GM18507 (cell line): ENCODE data around the gene LPP.

ENCODE experiments used
- DNase-seq: peaks from one replicate; pipeline ENCODE4 v3.0.0; 2011; ENCODE audit warnings: low read depth; ENCODE audit not compliant: insufficient read length; ENCODE audit errors: extremely low spot score
- FAIRE-seq: peaks from 2 replicates; lab custom pipeline; 2011; peaks lifted over from hg19 to GRCh38; lab: Jason Lieb, UNC

The LPP gene

DNA sequence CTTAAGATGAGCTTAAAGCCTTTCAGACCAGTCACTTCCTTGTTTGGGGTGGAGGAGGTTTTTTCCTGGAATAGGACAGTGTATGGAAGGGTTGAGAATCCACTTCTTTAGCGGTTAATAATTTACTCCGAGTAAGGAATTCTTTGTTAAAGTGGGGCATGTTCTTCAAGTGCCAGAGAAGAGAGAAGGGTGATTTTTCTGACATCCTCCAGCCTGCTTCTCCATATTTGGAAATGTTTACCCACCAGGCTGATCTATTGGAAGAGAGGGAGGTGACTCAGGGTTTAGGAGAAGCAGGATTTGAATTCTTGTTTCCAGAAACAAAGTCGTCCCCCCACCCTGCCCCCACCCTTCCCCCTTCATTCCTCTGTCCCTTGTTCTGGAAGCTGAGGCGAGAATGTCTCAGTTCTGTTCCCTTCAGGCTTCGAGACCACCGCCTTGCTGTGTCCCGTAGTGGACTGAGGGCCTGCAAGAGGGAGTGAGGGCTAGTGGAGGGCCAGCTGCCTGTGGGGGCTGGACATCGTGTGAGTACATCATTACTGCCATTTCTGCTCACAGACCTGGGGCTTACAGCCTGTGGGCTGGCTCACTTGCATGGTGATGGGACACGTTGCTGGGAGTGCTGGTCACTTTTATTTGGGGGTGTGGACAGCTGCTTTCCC is 58.5 kb downstream of the LPP start:
- DNase-seq (no peak), FAIRE-seq (no peak)

DNA sequence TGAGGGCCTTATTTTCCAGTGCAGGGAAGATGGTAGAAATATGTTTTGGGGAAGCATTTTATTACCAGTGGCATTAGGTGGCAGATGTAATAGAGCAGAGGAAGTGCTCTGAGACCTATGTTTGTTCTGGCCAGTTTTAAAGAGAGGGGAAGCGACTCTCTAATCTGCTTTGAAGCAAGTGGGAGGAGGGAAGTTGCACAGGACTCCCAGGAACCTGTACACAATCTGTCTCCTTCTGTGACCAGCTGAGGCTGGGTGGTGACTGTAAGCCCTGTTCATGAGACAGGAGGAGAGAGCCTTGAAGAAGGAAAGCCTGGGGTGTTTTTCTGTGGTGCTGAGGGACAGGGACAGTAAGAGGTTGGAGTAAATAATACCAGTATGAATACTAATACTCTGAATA is 60.5 kb downstream of the LPP start:
- no peak for FAIRE-seq
- no peak for DNase-seq

DNA sequence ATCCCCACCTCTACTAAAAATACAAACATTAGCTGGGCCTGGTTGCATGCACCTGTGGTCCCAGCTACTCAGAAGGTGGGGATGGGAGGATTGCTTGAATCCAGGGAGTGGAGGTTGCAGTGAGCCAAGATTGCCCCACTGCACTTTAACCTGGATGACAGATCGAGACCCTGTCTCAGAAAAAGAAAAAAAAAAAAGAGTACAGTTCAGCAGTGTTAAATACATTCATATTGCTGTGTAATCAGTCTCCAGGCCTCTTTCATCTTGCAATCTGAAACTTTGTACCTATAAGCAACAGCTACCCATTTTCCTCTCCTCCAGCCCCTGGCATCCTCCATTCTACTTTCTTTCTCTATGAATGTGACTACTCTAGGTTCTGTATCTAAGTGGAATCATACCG is 61.2 kb downstream of the LPP start:
- no peak for DNase-seq
- no peak for FAIRE-seq

DNA sequence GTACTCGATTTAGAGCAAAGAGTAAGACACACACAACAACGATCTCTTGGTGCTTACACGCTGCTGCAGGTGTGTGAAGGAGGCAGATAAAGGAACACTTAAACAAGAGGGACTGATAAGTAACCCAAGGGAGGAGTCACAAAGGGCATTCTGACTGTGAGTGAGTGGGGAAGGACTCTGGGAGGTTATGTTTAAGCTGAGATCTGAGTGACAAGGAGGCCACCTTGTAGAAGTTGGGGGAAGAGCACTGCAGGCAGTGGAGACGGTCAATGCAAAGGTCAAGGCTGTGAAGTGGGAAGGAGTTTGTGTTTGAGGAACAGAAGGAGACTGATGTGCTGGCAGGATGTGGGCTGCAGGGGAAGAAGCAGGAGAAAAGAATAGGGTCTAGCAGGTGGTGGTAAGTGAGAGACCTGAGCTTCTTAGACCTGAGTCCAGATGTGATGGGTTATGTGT is 63.1 kb downstream of the LPP start:
- FAIRE-seq (no peak), DNase-seq (no peak)

DNA sequence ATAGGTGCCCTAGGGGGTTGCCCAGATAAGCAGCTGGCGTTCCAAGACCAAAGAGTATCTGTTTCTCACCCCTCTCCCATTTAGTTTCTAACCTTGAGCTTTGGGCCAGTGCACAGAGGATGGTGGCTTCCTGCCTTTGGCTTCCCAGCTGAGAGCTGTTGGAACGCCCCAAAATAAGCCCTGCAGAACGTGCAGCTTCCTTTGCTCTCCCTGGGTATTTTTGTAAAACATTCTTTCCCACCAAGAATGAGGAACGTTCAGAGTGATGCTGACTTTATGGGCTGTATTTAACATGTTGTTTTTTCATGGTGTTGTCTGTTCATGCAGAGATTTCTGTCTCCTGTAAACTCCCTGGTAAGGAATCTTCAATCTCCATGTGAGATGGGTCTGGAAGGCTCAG is 63.8 kb downstream of the LPP start:
- DNase-seq (no peak), FAIRE-seq (no peak)

DNA sequence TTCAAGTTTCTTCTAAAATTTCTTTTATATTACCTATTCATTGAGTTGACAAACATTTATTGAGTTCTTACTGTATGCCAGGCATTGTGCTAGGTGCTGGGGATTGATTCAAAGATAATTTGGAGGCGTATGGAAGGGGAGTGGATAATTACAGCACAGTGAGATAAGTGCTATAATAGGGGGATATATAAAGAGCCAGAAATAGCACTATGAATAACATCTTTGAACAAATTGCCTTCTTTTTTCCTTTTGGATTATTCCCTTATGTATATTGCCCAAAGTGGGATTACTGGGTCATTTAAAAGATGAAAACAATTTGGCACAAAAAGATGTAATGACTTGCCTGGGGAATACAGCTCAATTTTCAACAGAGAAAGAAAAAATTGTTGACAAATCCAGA is 64.6 kb downstream of the LPP start:
- no peak for FAIRE-seq
- DNase-seq, result no peak

DNA sequence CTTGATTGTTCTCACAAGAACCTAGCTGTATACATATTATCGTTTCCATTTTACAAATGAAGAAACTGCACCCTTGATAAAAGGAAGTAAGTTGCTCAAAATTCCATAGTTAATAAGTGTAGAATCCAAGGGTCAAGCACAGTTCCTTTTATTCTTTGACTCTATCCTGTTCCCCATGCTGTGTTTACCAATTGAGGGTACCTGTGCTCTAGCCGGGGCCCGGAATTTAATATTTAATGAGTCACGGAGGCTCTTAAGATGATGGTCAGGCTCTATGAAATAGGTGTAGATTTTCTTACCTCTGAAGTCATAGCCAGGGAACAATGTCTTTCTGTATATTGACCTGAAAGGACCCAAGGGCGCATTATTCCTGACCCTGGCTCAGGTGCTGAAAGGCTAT is 65.2 kb downstream of the LPP start:
- FAIRE-seq, result no peak
- DNase-seq, result no peak

DNA sequence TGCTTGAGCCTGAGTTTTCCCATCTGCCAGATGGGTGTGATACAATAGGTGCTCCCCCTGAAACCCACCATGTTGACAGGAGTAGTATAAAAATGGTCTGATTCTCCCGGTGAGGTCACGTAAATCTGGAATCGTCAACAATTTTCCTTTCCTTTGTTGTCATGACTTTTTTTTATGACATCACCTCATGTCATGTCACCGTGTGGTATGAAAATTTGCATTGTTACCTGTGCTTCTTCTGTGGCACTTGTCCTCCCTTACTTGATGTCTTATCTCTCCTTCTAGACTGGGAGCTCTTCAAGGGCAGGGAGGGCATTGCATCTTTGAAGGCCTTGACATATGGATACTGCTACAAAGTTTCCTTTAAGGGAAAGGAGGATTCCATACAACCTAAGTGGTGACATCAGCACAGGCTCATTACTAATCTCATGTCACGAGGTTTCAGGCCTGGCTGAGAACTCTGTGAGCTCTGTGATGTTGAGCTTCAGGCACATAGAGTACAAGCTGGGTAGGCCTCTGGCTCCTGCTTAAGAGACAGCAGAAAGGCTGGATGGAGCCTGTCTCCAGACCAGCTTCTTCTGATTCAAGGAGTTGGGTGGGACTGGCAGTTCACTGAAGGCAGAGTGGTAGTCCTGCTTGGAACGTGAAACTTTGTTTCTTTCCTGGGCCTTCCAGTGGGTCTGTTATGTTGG is 66.3 kb downstream of the LPP start:
- no peak for DNase-seq
- no peak for FAIRE-seq

DNA sequence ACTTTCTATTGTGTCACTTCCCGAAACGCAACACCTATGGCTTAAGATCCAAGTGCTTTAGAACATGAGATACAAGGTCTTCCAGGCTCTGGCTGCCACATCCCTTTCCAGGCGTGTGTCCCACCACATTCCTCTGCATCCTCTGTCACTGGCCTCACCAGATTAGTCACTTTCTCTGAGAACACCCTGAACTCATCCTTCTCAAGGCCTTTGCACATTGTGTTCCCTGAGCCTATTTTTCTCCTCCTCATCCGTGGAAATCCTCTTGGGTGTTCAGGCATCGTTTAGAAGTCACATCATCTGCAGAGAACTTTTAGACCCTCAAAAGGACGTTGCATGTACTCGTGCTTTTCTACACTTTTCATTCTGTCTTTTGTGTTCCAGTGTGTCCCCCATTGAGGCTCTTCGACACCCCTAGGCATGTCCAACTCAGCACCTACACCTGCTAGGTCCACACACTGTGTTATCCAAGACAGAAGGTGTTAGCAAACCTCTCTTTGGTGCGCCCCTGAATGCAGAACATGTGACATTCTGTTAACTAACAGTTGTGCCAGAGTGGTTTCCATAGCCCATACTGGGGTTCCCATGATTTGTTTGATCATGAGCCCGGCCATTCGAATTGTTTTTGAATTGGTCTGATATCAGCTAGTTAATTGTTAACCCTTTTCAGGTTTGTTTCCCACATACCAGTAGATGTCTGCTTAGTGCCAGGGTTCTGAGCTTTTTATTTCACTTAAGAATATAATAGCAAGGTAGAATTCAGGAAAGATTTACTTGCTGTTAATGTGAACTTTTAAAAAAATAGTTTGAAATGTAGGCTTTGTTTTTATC is 67.2 kb downstream of the LPP start:
- DNase-seq (no peak), FAIRE-seq (no peak)

DNA sequence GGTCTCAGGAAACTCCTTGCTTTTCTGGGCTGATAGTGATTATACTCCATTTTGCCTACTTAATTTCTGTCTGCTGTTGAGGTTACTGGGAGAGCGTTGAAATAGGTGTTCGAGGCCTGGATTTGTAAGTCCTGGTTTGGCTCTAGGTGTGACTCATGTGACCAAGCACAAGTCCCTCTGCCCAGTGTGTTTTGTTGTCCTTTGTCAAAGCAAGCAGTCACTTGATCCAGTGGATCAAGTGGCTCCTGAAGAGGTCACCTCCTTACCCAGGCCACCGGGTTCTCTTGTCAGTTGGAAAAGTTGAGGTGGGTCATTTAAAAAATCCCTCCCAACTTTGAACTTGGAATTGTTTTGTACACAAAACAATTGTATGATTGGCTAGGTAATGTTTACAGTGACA is 70.0 kb downstream of the LPP start:
- no peak for FAIRE-seq
- DNase-seq, result no peak

DNA sequence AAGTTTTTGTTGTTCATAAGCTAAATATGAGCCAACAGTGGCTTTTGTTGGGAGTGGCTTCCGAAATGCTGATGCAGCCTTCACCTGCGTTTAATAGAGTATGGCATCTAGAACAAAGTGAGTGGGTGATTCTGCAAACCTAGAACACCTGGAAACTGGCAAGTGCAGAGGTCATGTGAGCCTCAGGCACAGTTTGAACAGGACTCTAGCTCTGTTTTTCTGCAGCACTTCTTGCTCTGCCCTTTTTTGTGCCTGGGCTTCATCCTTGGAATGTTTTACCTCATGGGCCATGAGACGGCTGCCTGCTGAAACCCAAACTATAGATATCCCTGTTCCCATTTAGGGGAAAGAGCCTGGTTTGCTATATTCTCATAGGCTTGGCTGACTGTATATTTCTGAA is 73.5 kb downstream of the LPP start:
- no peak for FAIRE-seq
- DNase-seq, result no peak

DNA sequence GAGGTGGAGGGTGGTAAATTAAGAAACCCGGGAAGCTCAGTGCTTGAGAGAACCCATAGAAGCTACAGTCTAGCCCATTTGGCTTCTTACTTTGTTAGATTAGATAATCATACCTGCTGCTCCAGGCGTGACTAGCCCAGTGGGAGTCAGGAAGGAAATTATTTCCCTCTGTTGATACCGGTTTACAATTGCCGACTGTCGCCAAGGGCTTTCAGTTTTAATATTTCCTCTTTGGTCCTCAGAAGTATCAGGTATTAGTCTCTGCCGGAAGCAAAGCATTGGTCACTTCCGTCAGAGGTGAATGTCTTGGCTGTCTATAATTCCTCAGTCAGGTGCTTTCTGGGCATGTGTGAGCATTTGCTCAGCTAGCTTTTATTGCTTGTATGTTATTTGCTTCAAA is 75.2 kb downstream of the LPP start:
- DNase-seq, result no peak
- FAIRE-seq, result no peak

DNA sequence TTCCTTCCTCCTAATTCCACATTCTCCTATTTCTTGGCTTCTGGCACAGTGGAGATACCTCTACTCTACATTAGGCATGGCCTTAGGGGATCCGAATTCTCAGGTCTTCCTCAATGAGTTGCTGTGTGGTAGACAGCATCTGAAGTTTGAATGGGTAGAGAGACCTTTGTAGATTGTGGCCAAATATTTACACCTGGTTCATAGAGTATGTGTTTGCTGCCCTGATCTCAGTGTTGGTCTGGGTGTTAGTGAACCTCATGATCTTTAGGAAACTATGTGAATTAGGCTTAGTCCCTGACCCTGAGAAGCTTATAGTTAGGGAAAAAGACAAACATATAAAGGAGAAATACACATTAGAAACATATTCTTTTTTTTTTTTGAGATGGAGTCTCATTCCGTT is 75.8 kb downstream of the LPP start:
- FAIRE-seq (no peak), DNase-seq (no peak)

DNA sequence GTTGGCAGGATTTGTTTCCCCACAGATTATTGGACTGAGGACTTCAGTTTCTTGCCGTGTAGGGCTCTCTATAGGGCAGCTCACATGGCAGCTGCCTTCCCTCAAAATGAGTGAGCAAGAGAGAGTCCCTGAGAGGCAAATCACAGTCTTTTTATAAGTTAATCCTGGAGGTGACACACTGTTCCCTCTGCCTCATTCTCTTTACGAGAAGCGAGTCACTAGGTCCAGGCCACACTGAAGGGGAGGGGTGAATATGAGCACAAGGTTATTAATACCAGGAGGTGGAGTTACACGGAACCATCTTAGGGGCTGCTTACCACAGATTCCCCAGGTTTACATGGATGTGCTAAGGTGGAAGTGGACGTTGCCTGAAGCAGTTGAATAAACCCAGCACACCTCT is 77.0 kb downstream of the LPP start:
- FAIRE-seq (no peak), DNase-seq (no peak)

DNA sequence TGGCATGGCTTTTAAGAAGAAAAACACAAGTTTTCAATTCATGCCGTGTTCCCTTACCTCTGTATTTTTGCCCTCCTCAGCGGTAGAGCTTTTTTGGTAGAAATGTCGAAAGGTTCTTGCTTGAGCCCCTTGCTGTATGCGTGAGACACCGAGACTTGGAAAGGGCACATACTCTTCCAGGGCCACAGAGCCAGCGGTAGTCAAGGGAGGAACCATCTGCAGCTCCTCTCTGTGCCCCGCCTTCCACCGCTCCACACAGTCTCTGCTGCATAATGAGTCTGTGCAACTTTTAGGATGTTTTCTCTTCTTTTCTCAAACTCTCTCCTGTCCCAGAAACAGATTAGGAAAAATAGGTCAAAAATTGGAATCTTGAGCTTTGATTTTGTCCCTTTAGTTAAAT is 77.5 kb downstream of the LPP start:
- DNase-seq (no peak), FAIRE-seq (no peak)

DNA sequence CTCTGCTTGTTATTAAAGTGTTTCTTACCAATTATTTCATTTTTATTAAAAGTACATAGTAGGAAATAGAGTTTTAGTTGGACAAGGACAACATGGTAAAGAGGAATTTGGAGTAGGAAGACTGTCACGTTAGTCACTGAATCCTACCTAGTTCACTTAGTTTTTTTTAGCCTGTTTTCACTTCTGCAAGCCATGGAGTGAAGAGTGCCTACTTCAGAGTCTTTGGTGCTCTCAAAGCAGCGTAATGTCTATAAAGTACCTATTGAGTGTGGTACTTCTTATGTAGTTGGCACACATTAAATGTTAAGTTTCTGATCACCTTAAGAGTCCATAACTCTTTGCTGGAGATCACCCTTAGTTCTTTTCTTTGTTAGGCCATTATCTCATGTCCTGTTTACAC is 78.7 kb downstream of the LPP start:
- DNase-seq, result no peak
- FAIRE-seq, result no peak

DNA sequence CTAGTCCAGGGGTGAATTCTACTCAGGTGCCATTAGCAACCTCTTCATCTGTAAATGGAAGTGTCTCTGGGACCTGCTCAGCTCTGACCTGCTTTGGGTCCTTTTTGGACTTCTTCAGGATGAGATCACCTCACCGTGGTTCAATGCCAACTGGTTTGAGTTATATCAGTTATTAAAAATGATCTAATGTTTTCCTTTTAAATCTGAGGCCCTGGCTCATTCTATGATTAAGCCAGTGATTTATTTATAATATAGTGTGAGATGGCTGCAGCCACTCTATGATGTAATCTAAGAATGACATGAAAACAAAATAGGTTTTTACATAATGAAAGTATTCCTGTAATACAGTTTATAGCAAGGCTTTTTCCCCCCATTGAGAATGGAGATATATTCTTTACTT is 79.4 kb downstream of the LPP start:
- FAIRE-seq, result no peak
- no peak for DNase-seq

DNA sequence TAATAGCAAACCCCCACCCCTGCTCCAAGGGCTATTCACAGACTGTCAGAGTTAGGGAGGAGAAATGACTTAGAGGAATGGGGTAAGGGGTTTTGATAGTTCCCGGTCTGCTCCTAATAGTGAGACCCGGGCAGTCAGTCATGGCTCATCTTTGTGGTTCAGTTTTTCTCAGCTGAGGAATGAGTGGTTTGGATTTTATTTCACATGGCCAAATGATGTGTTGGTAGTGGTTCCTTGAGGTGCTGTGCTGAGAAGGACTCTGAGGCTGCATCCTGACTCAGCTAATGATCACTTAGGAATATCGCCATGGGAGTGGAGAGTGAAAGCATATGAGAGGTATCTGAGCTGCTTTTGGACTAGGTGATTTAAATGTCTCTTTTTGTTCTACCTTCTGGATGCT is 80.2 kb downstream of the LPP start:
- DNase-seq, result no peak

DNA sequence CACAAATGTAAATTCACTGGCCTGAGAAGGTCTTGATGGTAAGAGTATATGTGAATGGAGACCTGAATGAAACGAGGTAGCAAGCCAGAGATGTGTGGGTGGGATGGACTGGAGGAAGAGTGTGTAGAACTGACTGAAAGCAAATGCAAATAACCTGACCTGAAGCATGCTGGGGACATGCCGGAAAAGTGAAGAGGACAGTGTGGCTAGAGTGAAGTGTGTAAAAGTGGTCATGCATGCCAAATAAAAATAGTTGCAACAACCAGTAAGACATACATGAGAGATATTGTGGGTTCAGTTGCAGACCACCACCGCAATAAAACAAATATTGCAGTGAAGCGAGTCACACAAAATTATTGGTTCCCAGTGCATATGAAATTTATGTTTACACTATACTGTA is 82.3 kb downstream of the LPP start:
- DNase-seq (no peak), FAIRE-seq (no peak)

More for the DNA sequence above, 80.2 kb downstream of the LPP start:
- FAIRE-seq, result no peak

DNA sequence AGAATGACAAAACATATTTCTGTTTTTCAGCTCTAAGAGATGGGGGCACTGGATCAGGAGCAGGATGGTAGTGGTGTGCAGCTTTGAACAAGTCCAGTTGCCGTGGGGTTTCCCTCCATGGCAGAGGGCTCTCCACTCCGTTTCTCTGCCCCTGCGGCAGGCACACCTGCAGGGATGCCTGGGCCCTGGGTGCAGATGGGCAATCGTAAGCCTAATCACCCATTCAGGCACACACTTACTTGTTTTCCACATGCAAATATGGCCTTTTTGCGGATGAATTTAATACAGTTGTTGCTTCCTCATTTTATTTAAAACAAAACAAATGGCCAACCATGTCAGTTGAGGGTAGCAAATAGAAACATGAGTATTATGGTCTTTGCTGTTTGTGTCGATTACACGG is 85.1 kb downstream of the LPP start:
- DNase-seq (no peak), FAIRE-seq (no peak)

DNA sequence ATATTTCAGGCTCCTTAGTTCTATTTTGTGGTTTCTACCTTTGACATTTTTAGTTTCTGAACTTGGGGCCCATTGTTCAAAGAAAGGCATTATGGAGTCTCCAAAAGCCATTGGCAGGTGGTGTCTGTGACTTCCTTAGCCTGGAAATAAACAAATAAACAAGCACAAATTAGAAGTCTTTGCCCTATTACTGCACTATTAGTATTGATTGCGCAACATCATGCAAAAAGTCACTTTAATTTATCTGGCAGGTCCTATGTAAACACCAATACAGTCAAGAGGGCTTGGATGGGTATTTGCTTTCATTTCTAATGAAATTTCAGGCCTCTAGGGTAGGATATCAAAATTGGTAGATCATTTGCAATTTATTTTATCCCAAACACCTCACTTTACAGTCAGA is 85.6 kb downstream of the LPP start:
- FAIRE-seq, result no peak

More for the DNA sequence above, 85.6 kb downstream of the LPP start:
- DNase-seq, result no peak
